IPS-18a (cell line): ENCODE data around the gene WSB1.
"Not testable (repeated sequence)": the region's sequence is repeated elsewhere in the genome, so short reads cannot be mapped to it uniquely, and the experiment has no call there.

ENCODE experiments used
- H3K27ac ChIP-seq: one replicate; pipeline ENCODE4 v1.5.1; 2013; ENCODE audit warnings: low read length
- H3K27me3 ChIP-seq: one replicate; pipeline ENCODE4 v1.6.1; 2013; ENCODE audit warnings: mild to moderate bottlenecking, low read length; ENCODE audit not compliant: control insufficient read depth, insufficient read depth
- H3K36me3 ChIP-seq: one replicate; pipeline ENCODE4 v1.6.1; 2013; ENCODE audit warnings: low read depth, low read length; ENCODE audit not compliant: control insufficient read depth
- H3K4me1 ChIP-seq: one replicate; pipeline ENCODE4 v1.6.1; 2013; ENCODE audit warnings: low read depth, low read length; ENCODE audit not compliant: control insufficient read depth
- H3K4me3 ChIP-seq: one replicate; pipeline ENCODE4 v1.5.1; 2013; ENCODE audit warnings: low read length
- H3K9ac ChIP-seq: one replicate; pipeline ENCODE4 v1.6.1; 2013; ENCODE audit warnings: mild to moderate bottlenecking, low read length, moderate library complexity
- H3K9me3 ChIP-seq: one replicate; pipeline ENCODE4 v1.6.1; 2013; ENCODE audit warnings: low read depth, low read length; ENCODE audit not compliant: control insufficient read depth

The WSB1 gene, protein sequence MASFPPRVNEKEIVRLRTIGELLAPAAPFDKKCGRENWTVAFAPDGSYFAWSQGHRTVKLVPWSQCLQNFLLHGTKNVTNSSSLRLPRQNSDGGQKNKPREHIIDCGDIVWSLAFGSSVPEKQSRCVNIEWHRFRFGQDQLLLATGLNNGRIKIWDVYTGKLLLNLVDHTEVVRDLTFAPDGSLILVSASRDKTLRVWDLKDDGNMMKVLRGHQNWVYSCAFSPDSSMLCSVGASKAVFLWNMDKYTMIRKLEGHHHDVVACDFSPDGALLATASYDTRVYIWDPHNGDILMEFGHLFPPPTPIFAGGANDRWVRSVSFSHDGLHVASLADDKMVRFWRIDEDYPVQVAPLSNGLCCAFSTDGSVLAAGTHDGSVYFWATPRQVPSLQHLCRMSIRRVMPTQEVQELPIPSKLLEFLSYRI

DNA sequence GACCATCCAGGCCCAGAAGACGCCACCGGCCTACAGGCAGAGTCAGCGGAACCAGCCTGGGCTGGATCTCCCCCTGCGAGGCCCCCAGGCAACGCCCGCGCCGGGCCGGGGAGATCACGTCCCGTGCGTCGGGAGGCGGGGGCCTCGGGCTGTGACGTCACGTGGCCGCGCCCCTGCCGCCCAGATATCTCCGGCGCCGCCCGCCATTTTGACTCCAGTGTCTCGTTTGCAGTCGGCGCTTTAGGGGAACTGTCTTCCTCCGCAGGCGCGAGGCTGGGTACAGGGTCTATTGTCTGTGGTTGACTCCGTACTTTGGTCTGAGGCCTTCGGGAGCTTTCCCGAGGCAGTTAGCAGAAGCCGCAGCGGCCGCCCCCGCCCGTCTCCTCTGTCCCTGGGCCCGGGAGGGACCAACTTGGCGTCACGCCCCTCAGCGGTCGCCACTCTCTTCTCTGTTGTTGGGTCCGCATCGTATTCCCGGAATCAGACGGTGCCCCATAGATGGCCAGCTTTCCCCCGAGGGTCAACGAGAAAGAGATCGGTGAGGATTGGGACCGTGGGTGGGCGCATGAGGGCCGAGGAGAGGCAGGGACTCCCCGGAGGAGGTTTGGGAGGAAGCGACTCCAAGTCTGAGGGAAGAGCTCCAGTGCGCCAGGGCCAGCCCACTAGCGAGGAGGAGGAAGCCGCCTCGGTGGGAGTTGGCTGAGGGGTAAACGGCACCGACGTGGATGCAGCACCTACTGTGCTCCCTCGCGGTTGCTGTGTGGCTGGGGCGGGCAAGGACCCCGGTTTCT lies at the start of gene WSB1:
WSB1 (plus strand) TSS at position 217 of the 791 bp plus-strand sequence; CDS start at position 499, 282 bp downstream.
- H3K4me1 ChIP-seq = peaks cover 10% of the 10 kb centered on the region
- H3K36me3 ChIP-seq = no peaks in the 10 kb centered on the region
- H3K4me3 ChIP-seq = peak within 1 kb of the TSS; percentile 97
- H3K9me3 ChIP-seq = no peaks in the 10 kb centered on the region
- peak within 1 kb of the TSS; percentile 89 for H3K27ac ChIP-seq
- H3K9ac ChIP-seq = peak within 1 kb of the TSS; percentile 96
- no peaks in the 10 kb centered on the region for H3K27me3 ChIP-seq

DNA sequence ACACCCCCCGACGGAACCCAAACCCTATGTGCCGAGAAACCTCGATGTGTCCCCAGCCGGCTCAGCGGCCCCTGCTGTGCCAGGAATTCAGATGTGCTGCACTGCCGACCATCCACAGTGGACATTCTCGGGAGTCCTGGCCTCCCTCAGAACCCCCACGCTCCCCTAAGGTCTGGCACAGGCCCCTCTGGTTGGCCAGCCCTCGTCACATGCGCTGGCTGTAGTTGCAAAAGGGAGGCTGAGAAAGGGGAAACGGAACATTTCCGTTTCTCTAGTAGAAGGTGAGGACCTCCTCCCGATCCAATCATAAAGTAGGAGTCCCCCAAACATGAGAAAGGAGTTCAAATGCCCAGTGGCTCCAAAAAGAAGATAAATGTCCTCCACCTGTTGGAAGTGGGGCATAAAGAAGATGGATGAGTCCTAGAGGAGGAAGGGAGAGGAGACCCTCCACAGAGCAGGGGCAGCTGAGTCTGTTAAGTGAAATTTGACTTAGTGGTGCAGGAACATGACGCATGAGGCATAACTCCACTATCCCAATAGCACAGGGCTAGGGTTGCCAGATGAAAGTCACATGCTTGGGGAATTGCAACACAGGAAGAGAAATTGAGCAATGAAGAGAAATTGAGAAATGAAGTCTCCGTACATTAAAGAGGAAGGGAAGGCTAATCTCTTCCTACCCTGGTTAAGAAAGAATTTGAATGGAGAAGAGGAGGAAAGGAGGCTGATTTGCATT lies 49.3 kb upstream of the WSB1 start:
- no peak overlapping the region for H3K4me3 ChIP-seq
- no peaks in the 10 kb centered on the region for H3K27me3 ChIP-seq
- H3K36me3 ChIP-seq = no peaks in the 10 kb centered on the region
- H3K9ac ChIP-seq = no peak overlapping the region
- no peak overlapping the region for H3K27ac ChIP-seq
- no peaks in the 10 kb centered on the region for H3K9me3 ChIP-seq
- peaks cover 7% of the 10 kb centered on the region for H3K4me1 ChIP-seq

DNA sequence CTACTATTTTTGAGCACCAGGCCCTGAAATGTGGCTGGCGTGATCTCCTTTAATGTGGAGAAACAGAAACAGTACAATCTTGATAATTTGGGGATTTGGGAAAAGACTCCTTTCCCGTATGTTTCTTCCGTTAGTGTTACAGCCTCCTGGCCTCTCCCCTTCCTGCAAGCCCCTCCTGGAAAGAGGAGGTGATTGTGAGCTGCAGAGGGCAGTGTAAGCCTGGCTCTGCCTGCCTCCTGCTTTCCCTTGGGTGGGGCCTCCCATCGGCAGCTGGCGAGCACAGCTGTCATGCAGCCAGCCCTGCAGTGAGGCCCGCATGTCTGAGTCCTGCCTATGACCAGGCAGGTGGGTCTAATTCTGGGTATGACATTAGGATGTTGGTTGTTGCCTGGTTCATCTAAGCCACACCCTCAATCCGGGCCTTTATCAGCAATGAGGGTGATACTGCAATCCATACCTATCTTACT lies 48.7 kb upstream of the WSB1 start:
- no peaks in the 10 kb centered on the region for H3K36me3 ChIP-seq
- no peaks in the 10 kb centered on the region for H3K9me3 ChIP-seq
- no peak overlapping the region for H3K9ac ChIP-seq
- no peak overlapping the region for H3K4me3 ChIP-seq
- H3K4me1 ChIP-seq = peaks cover 7% of the 10 kb centered on the region
- H3K27ac ChIP-seq = no peak overlapping the region
- no peaks in the 10 kb centered on the region for H3K27me3 ChIP-seq

DNA sequence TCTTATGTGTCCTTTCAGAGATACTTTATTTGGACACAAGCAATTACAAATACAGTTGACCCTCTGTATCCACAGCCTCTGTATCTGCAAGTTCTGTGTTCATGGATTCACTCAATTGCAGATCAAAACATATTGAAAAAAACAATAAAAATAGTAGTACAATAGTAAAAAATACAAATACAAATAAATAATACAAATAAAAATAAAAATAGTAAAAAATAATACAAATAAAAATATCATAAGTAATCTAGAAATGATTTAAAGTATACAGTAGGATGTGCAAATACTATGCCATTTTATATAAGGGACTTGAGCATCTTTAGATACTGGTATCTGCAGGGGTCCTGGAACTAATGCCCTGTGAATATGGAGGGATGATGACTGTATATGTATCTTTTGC lies 47.4 kb upstream of the WSB1 start:
- Histone ChIP-seq H3K36me3 (no peaks in the 10 kb centered on the region), H3K27ac (no peak overlapping the region)

DNA sequence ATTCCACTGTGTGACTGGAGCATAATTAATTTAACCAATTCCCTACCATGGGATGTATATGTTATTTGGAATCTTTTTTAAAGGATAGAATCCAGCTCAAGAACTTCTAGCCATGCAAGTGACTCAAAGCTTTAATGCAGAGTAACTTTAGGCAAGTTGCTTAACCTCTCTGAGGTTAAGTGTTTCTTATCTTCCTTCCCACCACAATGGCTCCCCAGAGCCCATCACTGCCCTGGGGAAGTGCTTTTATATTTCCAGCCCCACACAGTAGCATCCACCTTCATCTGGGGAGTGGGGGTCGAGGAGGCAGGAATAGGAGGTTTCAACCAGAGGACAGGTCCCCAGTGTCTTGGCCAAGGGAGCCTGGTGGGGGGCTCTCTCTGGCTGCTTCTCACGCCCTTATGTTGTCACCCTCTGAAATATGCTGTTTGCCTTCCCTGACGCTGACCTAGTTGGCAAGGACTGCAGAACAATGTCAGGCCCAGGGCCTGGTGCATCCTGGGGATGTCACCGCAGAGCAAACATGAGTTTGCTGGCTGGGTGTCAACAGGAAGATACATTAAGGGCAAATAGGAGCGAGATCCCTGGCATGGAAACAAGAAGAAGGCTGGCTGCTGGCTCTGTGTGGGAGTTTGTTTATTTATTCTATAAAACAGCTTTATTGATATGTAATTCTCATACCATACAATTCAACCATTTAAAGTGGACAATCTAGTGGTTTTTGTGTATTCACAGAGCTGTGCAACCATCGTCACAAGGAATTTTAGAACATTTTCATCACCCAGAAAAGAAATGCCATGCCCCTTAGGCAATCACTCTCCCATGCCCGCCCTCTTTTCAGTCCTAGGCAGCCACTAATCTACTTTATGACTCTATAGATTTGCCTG lies 46.6 kb upstream of the WSB1 start:
- Histone ChIP-seq H3K27me3 (no peaks in the 10 kb centered on the region), H3K9ac (no peak overlapping the region), H3K4me1 (peaks cover 7% of the 10 kb centered on the region), H3K27ac (no peak overlapping the region), H3K36me3 (no peaks in the 10 kb centered on the region), H3K9me3 (no peaks in the 10 kb centered on the region), H3K4me3 (no peak overlapping the region)

More for the DNA sequence above, 47.4 kb upstream of the WSB1 start:
- peaks cover 7% of the 10 kb centered on the region for H3K4me1 ChIP-seq
- H3K9ac ChIP-seq = no peak overlapping the region
- H3K27me3 ChIP-seq = no peaks in the 10 kb centered on the region
- H3K9me3 ChIP-seq = no peaks in the 10 kb centered on the region
- H3K4me3 ChIP-seq = no peak overlapping the region

DNA sequence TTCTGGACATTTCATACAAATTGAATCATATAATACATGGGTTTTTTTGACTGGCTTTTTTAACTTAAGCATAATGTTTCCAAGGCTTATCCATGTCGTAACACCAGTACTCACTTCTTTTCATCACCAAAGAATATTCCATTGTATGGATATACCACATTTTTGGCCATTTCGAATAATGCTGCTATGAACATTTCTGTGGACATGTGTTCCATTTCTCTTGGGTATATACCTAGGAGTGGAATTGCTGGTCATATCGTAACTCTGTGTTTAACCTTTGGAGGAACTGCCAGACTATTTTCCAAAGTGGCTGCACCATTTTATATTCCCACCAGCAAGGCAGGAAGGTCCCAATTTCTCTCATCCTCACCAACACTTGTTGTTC lies 46.0 kb upstream of the WSB1 start:
- H3K9me3 ChIP-seq = no peaks in the 10 kb centered on the region
- H3K4me3 ChIP-seq = no peak overlapping the region
- no peak overlapping the region for H3K9ac ChIP-seq
- H3K27me3 ChIP-seq = no peaks in the 10 kb centered on the region
- peaks cover 7% of the 10 kb centered on the region for H3K4me1 ChIP-seq
- H3K36me3 ChIP-seq = no peaks in the 10 kb centered on the region
- H3K27ac ChIP-seq = no peak overlapping the region

DNA sequence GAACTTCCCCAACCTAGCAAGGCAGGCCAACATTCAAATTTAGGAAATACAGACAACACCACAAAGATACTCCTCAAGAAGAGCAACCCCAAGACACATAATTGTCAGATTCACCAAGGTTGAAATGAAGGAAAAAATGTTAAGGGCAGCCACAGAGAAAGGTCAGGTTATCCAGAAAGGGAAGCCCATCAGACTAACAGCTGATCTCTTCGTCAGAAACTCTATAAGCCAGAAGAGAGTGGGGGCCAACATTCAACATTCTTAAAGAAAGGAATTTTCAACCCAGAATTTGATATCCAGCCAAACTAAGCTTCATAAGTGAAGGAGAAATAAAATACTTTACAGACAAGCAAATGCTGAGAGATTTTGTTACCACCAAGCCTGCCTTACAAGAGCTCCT lies 43.1 kb upstream of the WSB1 start:
- H3K9me3 ChIP-seq, H3K4me3 ChIP-seq, H3K9ac ChIP-seq, H3K27ac ChIP-seq, H3K27me3 ChIP-seq, H3K36me3 ChIP-seq, H3K4me1 ChIP-seq: not testable (repeated sequence)

DNA sequence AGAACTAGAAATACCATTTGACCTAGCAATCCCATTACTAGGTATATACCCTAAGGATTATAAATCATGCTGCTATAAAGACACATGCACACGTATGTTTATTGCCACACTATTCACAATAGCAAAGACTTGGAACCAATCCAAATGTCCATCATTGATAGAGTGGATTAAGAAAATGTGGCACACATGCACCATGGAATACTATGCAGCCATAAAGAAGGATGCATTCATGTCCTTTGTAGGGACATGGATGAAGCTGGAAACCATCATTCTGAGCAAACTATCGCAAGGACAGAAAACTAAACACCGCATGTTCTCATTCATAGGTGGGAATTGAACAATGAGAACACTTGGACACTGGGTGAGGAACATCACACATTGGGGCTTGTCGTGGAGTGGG lies 39.1 kb upstream of the WSB1 start:
- not testable (repeated sequence) for H3K9me3 ChIP-seq

DNA sequence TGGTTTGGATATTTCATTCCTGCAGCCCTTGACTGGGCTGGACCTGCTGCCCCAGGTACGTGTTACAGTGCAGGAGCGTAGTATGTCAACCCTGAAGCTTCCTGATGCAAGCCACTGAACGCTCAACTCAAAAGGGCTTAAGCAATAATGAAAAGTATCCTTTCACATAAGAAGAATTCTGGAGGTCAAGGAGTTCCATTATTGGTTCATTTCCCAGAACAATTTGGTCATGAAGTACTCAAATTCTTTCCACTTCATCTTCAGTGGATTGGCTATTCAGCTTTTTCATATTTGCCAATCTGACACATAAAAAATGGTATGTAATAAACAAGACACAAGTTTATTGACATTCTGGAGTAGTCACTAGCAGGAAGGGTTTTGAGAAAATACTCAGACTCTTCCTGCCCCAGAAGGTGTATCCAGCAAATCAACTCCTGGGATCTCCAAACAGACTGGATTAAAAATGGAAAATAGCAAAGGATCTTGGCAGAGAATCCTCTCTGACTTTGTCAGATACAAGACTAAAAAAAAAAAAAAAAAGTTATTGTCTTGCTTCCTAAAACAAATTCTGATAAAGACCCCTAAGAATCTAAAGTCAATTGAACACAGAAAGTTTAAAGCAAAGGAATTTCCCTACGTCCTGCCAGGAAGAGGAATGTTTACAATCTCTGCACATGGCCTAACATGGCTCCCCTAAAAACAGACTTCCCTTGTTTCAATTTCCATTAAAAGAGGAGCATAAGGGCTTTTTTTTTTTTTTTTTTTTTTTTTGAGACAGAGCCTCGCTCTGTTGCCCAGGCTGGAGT lies 37.5 kb upstream of the WSB1 start:
- H3K9ac ChIP-seq = no peak overlapping the region
- no peak overlapping the region for H3K27ac ChIP-seq
- no peaks in the 10 kb centered on the region for H3K4me1 ChIP-seq

More for the DNA sequence above, 39.1 kb upstream of the WSB1 start:
- not testable (repeated sequence) for H3K4me1 ChIP-seq, H3K4me3 ChIP-seq, H3K27ac ChIP-seq, H3K9ac ChIP-seq, H3K36me3 ChIP-seq, H3K27me3 ChIP-seq

DNA sequence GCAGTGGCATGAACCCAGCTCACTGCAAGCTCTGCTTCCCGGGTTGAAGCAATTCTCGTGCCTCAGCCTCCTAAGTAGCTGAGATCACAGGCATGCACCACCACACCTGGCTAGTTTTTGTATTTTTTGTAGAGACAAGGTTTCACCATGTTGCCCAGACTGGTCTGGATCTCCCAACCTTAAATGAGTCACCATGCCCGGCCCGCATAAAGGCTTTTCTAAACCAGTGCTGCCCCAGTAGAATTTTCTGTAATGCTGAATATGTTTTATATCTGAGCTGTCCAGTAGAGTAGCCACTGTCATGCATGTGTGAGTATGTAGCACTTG lies 36.9 kb upstream of the WSB1 start:
- H3K4me3 ChIP-seq = no peak overlapping the region
- no peak overlapping the region for H3K27ac ChIP-seq
- H3K4me1 ChIP-seq = no peaks in the 10 kb centered on the region
- H3K9ac ChIP-seq = no peak overlapping the region
- H3K9me3 ChIP-seq = no peaks in the 10 kb centered on the region
- no peaks in the 10 kb centered on the region for H3K36me3 ChIP-seq
- no peaks in the 10 kb centered on the region for H3K27me3 ChIP-seq

More for the DNA sequence above, 37.5 kb upstream of the WSB1 start:
- Histone ChIP-seq H3K27me3 (no peaks in the 10 kb centered on the region), H3K36me3 (no peaks in the 10 kb centered on the region), H3K9me3 (no peaks in the 10 kb centered on the region), H3K4me3 (no peak overlapping the region)
